ENCODE data around the gene SLC35A2. TPM values are rescaled to one million over a fixed set of nuclear protein-coding genes. Genes with fewer than 3 reads are reported as not detected.

The SLC35A2 gene
- total RNA-seq, 1 donor from 2014 or later = 9.8 TPM

- DNase-seq (ENCODE audit: low spot score in 2 of 2) (no peak), FAIRE-seq (no peak)
These were observed 22.3 kb upstream of the SLC35A2 start for GRCh38 chrX:48933757-48934156.

GRCh38 chrX:48927736-48928382 lies 16.4 kb upstream of the SLC35A2 start:
- DNase-seq (ENCODE audit: low spot score in 2 of 2) (no peak), FAIRE-seq (no peak)

GRCh38 chrX:48927123-48927522 lies 15.7 kb upstream of the SLC35A2 start:
- FAIRE-seq = no peak

GRCh38 chrX:48924270-48924669 lies 12.8 kb upstream of the SLC35A2 start:
- FAIRE-seq = no peak
- no peak for DNase-seq (ENCODE audit: low spot score in 2 of 2)

More at GRCh38 chrX:48927123-48927522, 15.7 kb upstream of the SLC35A2 start:
- DNase-seq (ENCODE audit: low spot score in 2 of 2) = no peak

- FAIRE-seq (no peak), DNase-seq (ENCODE audit: low spot score in 2 of 2) (no peak)
These were observed 12.3 kb upstream of the SLC35A2 start for GRCh38 chrX:48923771-48924170.

GRCh38 chrX:48920718-48921104 lies 9.3 kb upstream of the SLC35A2 start:
- no peak for DNase-seq (ENCODE audit: low spot score in 2 of 2)
- no peak for FAIRE-seq

- FAIRE-seq = no peak
- DNase-seq (ENCODE audit: low spot score in 2 of 2) = no peak
These were observed 8.7 kb upstream of the SLC35A2 start for GRCh38 chrX:48919947-48920717.

- no peak for FAIRE-seq
- no peak for DNase-seq (ENCODE audit: low spot score in 2 of 2)
These were observed 8.0 kb upstream of the SLC35A2 start for GRCh38 chrX:48919360-48919841.

GRCh38 chrX:48918643-48919340 lies 7.3 kb upstream of the SLC35A2 start, which contains the start of gene PIM2:
Gene PIM2, minus strand, starts transcription at chrX:48919024. Its CDS starts 190 bp downstream, at chrX:48918834.
- DNase-seq (ENCODE audit: low spot score in 2 of 2) (peak; percentile 63 to 75), FAIRE-seq (no peak)

- no peak for DNase-seq (ENCODE audit: low spot score in 2 of 2)
These were observed 6.8 kb upstream of the SLC35A2 start for GRCh38 chrX:48918301-48918642.

GRCh38 chrX:48917139-48918001 lies 5.9 kb upstream of the SLC35A2 start:
- DNase-seq (ENCODE audit: low spot score in 2 of 2) (peak; percentile 72 to 76), FAIRE-seq (no peak)

More at GRCh38 chrX:48918301-48918642, 6.8 kb upstream of the SLC35A2 start:
- no peak for FAIRE-seq

GRCh38 chrX:48914593-48915493 lies 3.4 kb upstream of the SLC35A2 start:
- DNase-seq (ENCODE audit: low spot score in 2 of 2) (no peak), FAIRE-seq (no peak)

- DNase-seq (ENCODE audit: low spot score in 2 of 2) (no peak), FAIRE-seq (no peak)
These were observed 2.3 kb upstream of the SLC35A2 start for GRCh38 chrX:48913605-48914366.

- FAIRE-seq = no peak
- no peak for DNase-seq (ENCODE audit: low spot score in 2 of 2)
These were observed 477 bp downstream of the SLC35A2 start for GRCh38 chrX:48910926-48911411.

GRCh38 chrX:48909703-48910294 lies 1.6 kb downstream of the SLC35A2 start:
- FAIRE-seq (no peak), DNase-seq (ENCODE audit: low spot score in 2 of 2) (no peak)

GRCh38 chrX:48908600-48908999 lies 2.8 kb downstream of the SLC35A2 start:
- DNase-seq (ENCODE audit: low spot score in 2 of 2) (no peak), FAIRE-seq (no peak)

GRCh38 chrX:48905090-48905790 lies 6.2 kb downstream of the SLC35A2 start:
- DNase-seq (ENCODE audit: low spot score in 2 of 2) (no peak), FAIRE-seq (no peak)
